ENCODE measurements around the gene MFF. TPM values are rescaled to one million over a fixed set of nuclear protein-coding genes. Genes with fewer than 3 reads are reported as not detected.
"Not testable (repeated sequence)": the region's sequence is repeated elsewhere in the genome, so short reads cannot be mapped to it uniquely, and the experiment has no call there.

The MFF gene
- total and polyA plus RNA-seq, 10 of the 15 experiments (the other 5 are each of a cell fraction or from before 2014, with no cell fraction given), result 19.6 to 131 (median 106) TPM

GRCh38 chr2:227363756-227364155 lies 38.7 kb downstream of the MFF start (continued):
- TF ChIP-seq, protein P1, sequence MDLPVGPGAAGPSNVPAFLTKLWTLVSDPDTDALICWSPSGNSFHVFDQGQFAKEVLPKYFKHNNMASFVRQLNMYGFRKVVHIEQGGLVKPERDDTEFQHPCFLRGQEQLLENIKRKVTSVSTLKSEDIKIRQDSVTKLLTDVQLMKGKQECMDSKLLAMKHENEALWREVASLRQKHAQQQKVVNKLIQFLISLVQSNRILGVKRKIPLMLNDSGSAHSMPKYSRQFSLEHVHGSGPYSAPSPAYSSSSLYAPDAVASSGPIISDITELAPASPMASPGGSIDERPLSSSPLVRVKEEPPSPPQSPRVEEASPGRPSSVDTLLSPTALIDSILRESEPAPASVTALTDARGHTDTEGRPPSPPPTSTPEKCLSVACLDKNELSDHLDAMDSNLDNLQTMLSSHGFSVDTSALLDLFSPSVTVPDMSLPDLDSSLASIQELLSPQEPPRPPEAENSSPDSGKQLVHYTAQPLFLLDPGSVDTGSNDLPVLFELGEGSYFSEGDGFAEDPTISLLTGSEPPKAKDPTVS (IDR thresholded peaks at IDR 0.05; ENCODE audit: low read depth, low read length), result no peak
- TF ChIP-seq IKZF1 (conservative IDR thresholded peaks at IDR 0.05), result no peak

DNA sequence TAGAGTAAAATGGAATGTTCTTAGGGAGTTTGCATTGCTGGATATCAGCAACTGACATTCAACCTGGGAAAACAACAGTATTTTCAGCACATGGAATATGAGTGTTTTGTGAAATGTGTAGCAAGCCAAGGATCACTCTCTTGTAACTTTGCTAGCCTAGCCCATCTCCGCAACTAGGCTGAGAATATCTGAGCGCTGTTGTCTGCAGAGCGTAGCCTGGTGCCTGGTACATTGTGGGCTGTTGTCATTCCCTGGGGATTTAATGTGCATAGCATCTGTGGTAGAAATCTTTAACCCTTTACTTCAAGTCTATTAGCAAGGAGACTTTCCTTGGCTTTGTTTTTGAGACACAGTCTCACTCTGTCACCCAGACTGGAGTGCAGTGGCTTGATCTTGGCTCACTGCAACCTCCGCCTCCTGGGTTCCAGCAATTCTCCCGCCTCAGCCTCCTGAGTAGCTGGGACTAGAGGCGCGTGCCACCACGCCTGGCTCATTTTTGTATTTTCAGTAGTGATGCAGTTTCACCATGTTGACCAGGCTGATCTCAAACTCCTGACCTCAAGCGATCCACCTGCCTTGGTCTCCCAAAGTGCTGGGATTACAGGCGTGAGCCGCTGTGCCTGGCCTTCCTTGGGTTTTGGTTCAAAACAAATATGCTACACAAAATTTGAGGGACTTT lies 39.7 kb downstream of the MFF start:
- H3K9me3 ChIP-seq (replicated peaks; ENCODE audit: control insufficient read depth, insufficient read depth, low read length); H3K27ac ChIP-seq (ENCODE audit: control insufficient read depth, insufficient read depth); H4K20me1 ChIP-seq (ENCODE audit: control insufficient read depth, insufficient read depth); H3K4me3 ChIP-seq; H3K4me1 ChIP-seq (ENCODE audit: control insufficient read depth, insufficient read depth, low read length); H3K79me2 ChIP-seq (ENCODE audit: control insufficient read depth, insufficient read depth, low read length); BruUV-seq (replicated peaks); DNase-seq (ENCODE audit: low read depth, low spot score); H3K4me2 ChIP-seq (ENCODE audit: control insufficient read depth, insufficient read depth); FAIRE-seq; in situ Hi-C loops (cut with MboI); H3K27me3 ChIP-seq (replicated peaks in 1 of 2; ENCODE audit: control insufficient read depth in 2 of 2, insufficient read depth in 2 of 2, low read length in 1 of 2); intact Hi-C loops (cut with micrococcal nuclease; ENCODE audit: unreplicated experiment); ATAC-seq; H3K9ac ChIP-seq (ENCODE audit: control insufficient read depth, insufficient read depth, low read length); H3K36me3 ChIP-seq (ENCODE audit: control insufficient read depth in 2 of 2, insufficient read depth in 2 of 2, low read length in 1 of 2); H2AFZ ChIP-seq (ENCODE audit: control insufficient read depth, low read depth, low read length): not testable (repeated sequence)
- WGBS (ENCODE audit: insufficient coverage, insufficient replicate concordance, low lambda C conversion rate, missing lambda C conversion rate), result 94% methylated on average over 11 of the region's 11 CpGs
- POLR2A ChIA-PET, result interaction anchor here (0.6 kb wide), 1 partner anchor 391 kb away, joined by 5 read pairs; no protein-coding TSS in a partner anchor
- RAD21 ChIA-PET (ENCODE audit: unreplicated experiment), result interaction anchor here (0.6 kb wide), 1 partner anchor 165 kb away, joined by 3 read pairs; no protein-coding TSS in a partner anchor
- SMC1A ChIA-PET (ENCODE audit: uncharacterized antibody, unreplicated experiment), result interaction anchor here (0.6 kb wide), 1 partner anchor 1195 kb away, joined by 3 read pairs; no protein-coding TSS in a partner anchor
- CTCF ChIA-PET, result interaction anchor here (0.9 kb wide), 1 partner anchor 12 kb away, joined by 3 read pairs; no protein-coding TSS in a partner anchor

- WGBS (ENCODE audit: insufficient coverage, insufficient replicate concordance, low lambda C conversion rate, missing lambda C conversion rate), result 95% methylated on average over 3 of the region's 3 CpGs
Measured at GRCh38 chr2:227365833-227366232, 40.8 kb downstream of the MFF start.

More at GRCh38 chr2:227365833-227366232, 40.8 kb downstream of the MFF start:
- intact Hi-C loops (cut with micrococcal nuclease; ENCODE audit: unreplicated experiment), result no loop called here
- H3K9me3 ChIP-seq (replicated peaks; ENCODE audit: control insufficient read depth, insufficient read depth, low read length), result no peaks in the 10 kb centered on the region
- no peak overlapping the region for H2AFZ ChIP-seq (ENCODE audit: control insufficient read depth, low read depth, low read length)
- H4K20me1 ChIP-seq (ENCODE audit: control insufficient read depth, insufficient read depth), result no peaks in the 10 kb centered on the region
- TF ChIP-seq, protein P2, sequence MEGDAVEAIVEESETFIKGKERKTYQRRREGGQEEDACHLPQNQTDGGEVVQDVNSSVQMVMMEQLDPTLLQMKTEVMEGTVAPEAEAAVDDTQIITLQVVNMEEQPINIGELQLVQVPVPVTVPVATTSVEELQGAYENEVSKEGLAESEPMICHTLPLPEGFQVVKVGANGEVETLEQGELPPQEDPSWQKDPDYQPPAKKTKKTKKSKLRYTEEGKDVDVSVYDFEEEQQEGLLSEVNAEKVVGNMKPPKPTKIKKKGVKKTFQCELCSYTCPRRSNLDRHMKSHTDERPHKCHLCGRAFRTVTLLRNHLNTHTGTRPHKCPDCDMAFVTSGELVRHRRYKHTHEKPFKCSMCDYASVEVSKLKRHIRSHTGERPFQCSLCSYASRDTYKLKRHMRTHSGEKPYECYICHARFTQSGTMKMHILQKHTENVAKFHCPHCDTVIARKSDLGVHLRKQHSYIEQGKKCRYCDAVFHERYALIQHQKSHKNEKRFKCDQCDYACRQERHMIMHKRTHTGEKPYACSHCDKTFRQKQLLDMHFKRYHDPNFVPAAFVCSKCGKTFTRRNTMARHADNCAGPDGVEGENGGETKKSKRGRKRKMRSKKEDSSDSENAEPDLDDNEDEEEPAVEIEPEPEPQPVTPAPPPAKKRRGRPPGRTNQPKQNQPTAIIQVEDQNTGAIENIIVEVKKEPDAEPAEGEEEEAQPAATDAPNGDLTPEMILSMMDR (IDR thresholded peaks at IDR 0.05 in 2 of 3, conservative IDR thresholded peaks at IDR 0.05 in 1 of 3; ENCODE audit: control insufficient read depth in 2 of 3, extremely low read depth in 1 of 3, insufficient read depth in 1 of 3, low read depth in 3 of 3, low read length in 3 of 3), result no peak
- FAIRE-seq (no peak), DNase-seq (ENCODE audit: low read depth, low spot score) (no peak), ATAC-seq (no peak)
- 0 out of 4 replicates have a peak, but pooled peaks cover 0 to under 1% of the 10 kb centered on the region in 2 experiments for H3K36me3 ChIP-seq (ENCODE audit: control insufficient read depth in 2 of 2, insufficient read depth in 2 of 2, low read length in 1 of 2)
- BruUV-seq (replicated peaks), result no TSS peak
- H3K4me1 ChIP-seq (ENCODE audit: control insufficient read depth, insufficient read depth, low read length), result no peaks in the 10 kb centered on the region
- H3K79me2 ChIP-seq (ENCODE audit: control insufficient read depth, insufficient read depth, low read length), result no peaks in the 10 kb centered on the region
- ChIA-PET RAD21 (ENCODE audit: unreplicated experiment) (no interaction called here), POLR2A (no interaction called here), SMC1A (ENCODE audit: uncharacterized antibody, unreplicated experiment) (no interaction called here), CTCF (no interaction called here)
- no peak overlapping the region for H3K27ac ChIP-seq (ENCODE audit: control insufficient read depth, insufficient read depth)
- no peak overlapping the region for H3K4me2 ChIP-seq (ENCODE audit: control insufficient read depth, insufficient read depth)
- H3K4me3 ChIP-seq, result no peak overlapping the region
- H3K27me3 ChIP-seq (replicated peaks in 1 of 2; ENCODE audit: control insufficient read depth in 2 of 2, insufficient read depth in 2 of 2, low read length in 1 of 2), result no peaks in the 10 kb centered on the region
- no peak overlapping the region for H3K9ac ChIP-seq (ENCODE audit: control insufficient read depth, insufficient read depth, low read length)
- in situ Hi-C loops (cut with MboI), result no loop called here
